ENCODE results near the gene SUFU. TPM values are rescaled to one million over a fixed set of nuclear protein-coding genes. Genes with fewer than 3 reads are reported as not detected.

SUFU gene
- total and polyA plus RNA-seq, 10 donors: 2.0 to 21.9 (median 13.0) TPM

DNA sequence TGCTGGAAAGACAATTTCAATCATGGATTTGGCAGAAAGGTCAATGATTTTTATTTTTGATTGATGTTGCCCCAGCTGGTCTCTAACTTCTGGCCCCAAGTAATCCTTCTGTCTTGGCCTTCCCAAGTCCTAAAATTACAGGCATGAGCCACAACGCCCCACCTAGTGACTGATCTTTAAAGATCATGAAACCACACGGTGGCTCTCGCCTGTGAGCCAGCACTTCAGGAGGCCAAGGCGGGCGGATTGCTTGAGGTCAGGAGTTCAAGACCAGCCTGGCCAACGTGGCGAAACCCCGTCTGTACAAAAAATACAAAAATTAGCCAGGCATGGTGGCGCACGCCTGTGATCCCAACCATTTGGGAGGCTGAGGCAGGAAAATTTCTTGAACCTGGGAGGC is 39.8 kb upstream of the SUFU start:
- WGBS, 5 donors: 81 to 90% (median 86%) methylated on average over 10 of the region's 10 CpGs
- Histone ChIP-seq H3K27ac (no peak overlapping the region), H3K4me1 (peaks cover 8 to 59% (median 32%) of the 10 kb centered on the region in 6 donors), H3K36me3 (peaks cover 0 to 4% (median 0%) of the 10 kb centered on the region in 6 donors), H3K9me3 (no peaks in the 10 kb centered on the region), H3K4me3 (no peak overlapping the region), H3K27me3 (replicated peaks in 1 of 7) (no peaks in the 10 kb centered on the region)
- DNase-seq: no peak
- TF ChIP-seq POLR2A (IDR thresholded peaks at IDR 0.05) (no peak), POLR2AphosphoS5 (IDR thresholded peaks at IDR 0.05) (no peak)
- TF ChIP-seq, protein P1, sequence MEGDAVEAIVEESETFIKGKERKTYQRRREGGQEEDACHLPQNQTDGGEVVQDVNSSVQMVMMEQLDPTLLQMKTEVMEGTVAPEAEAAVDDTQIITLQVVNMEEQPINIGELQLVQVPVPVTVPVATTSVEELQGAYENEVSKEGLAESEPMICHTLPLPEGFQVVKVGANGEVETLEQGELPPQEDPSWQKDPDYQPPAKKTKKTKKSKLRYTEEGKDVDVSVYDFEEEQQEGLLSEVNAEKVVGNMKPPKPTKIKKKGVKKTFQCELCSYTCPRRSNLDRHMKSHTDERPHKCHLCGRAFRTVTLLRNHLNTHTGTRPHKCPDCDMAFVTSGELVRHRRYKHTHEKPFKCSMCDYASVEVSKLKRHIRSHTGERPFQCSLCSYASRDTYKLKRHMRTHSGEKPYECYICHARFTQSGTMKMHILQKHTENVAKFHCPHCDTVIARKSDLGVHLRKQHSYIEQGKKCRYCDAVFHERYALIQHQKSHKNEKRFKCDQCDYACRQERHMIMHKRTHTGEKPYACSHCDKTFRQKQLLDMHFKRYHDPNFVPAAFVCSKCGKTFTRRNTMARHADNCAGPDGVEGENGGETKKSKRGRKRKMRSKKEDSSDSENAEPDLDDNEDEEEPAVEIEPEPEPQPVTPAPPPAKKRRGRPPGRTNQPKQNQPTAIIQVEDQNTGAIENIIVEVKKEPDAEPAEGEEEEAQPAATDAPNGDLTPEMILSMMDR (IDR thresholded peaks at IDR 0.05 in 8 of 11, conservative IDR thresholded peaks at IDR 0.05 in 3 of 11): no peak
- intact Hi-C loops (cut with DNase I; ENCODE audit: low total_unique reads): no loop called here

DNA sequence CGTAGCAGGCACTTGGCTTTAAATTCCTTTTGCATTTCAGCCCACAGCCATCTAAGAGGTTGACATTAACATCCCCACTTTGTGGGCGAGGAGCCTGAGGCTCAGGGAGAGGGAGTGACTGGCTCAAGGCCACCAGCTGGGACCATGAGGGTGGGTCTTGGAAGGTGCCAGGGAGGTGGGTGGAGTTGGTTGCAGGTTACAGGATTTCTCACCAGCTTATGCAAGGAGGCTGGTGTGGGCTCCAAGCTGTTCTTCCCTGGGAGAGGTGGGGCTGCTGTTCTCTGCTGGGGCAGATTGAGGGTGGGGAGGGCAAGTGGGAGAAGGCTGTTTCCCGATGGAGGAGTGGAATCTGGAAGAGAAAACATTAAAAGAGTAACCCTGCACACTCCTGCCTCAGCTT is 38.3 kb upstream of the SUFU start:
- H3K27me3 ChIP-seq (replicated peaks in 1 of 7): no peaks in the 10 kb centered on the region
- H3K36me3 ChIP-seq: peaks cover 0 to 12% (median 0%) of the 10 kb centered on the region in 6 donors
- DNase-seq: no peak
- peaks cover 8 to 67% (median 31%) of the 10 kb centered on the region in 6 donors for H3K4me1 ChIP-seq
- intact Hi-C loops (cut with DNase I; ENCODE audit: low total_unique reads): no loop called here
- H3K27ac ChIP-seq: no peak overlapping the region
- TF ChIP-seq, protein P1 (IDR thresholded peaks at IDR 0.05 in 8 of 11, conservative IDR thresholded peaks at IDR 0.05 in 3 of 11): no peak
- TF ChIP-seq POLR2AphosphoS5 (IDR thresholded peaks at IDR 0.05): no peak
- TF ChIP-seq POLR2A (IDR thresholded peaks at IDR 0.05): no peak
- no peak overlapping the region for H3K4me3 ChIP-seq
- 71 to 90% (median 79%) methylated on average over 3 of the region's 3 CpGs for WGBS, 5 donors
- no peaks in the 10 kb centered on the region for H3K9me3 ChIP-seq

- intact Hi-C loops (cut with DNase I; ENCODE audit: low total_unique reads): no loop called here
- H3K36me3 ChIP-seq: peaks cover 0 to 30% (median 0%) of the 10 kb centered on the region in 6 donors
- 70 to 91% (median 88%) methylated on average over 6 of the region's 6 CpGs for WGBS, 5 donors
- H3K27ac ChIP-seq: peak overlapping the region in 6 of 8 donors; percentile 18 to 88 (median 80)
- peaks cover 0 to 48% (median 13%) of the 10 kb centered on the region in 6 donors for H3K4me1 ChIP-seq
- H3K27me3 ChIP-seq (replicated peaks in 1 of 7): no peaks in the 10 kb centered on the region
- DNase-seq: no peak
- H3K9me3 ChIP-seq: no peaks in the 10 kb centered on the region
- TF ChIP-seq, protein P1 (IDR thresholded peaks at IDR 0.05 in 8 of 11, conservative IDR thresholded peaks at IDR 0.05 in 3 of 11): no peak
- TF ChIP-seq POLR2A (IDR thresholded peaks at IDR 0.05) (no peak), POLR2AphosphoS5 (IDR thresholded peaks at IDR 0.05) (no peak)
- no peak overlapping the region for H3K4me3 ChIP-seq
These were observed 36.5 kb upstream of the SUFU start for GRCh38 chr10:102467318-102467717.

GRCh38 chr10:102467971-102468438 is 35.8 kb upstream of the SUFU start:
- WGBS, 5 donors: 29 to 54% (median 44%) methylated on average over 6 of the region's 6 CpGs
- peak; percentile 79 for DNase-seq

More at GRCh38 chr10:102467971-102468438, 35.8 kb upstream of the SUFU start:
- H3K9me3 ChIP-seq: no peaks in the 10 kb centered on the region
- H3K36me3 ChIP-seq: peaks cover 0 to 33% (median 0%) of the 10 kb centered on the region in 6 donors
- intact Hi-C loops (cut with DNase I; ENCODE audit: low total_unique reads): no loop called here
- TF ChIP-seq POLR2A (IDR thresholded peaks at IDR 0.05) (peak in 1 of 3 donors; percentile 15), POLR2AphosphoS5 (IDR thresholded peaks at IDR 0.05) (peak in 1 of 3 donors; percentile 66)
- TF ChIP-seq, protein P1 (IDR thresholded peaks at IDR 0.05 in 8 of 11, conservative IDR thresholded peaks at IDR 0.05 in 3 of 11): no peak
- H3K4me1 ChIP-seq: peaks cover 0 to 44% (median 7%) of the 10 kb centered on the region in 6 donors
- H3K4me3 ChIP-seq: peak overlapping the region in 1 of 8 donors; percentile 34
- H3K27ac ChIP-seq: peak overlapping the region in 7 of 8 donors; percentile 44 to 88 (median 78)
- no peaks in the 10 kb centered on the region for H3K27me3 ChIP-seq (replicated peaks in 1 of 7)

Measured in spleen (tissue), 11 donors.